HG03378 (cell line): ENCODE data around the gene EEPD1.
"Not testable (repeated sequence)": the region's sequence is repeated elsewhere in the genome, so short reads cannot be mapped to it uniquely, and the experiment has no call there.

Experiments used
- ATAC-seq: cut with Tn5 transposase; IDR thresholded peaks from one replicate; pipeline ENCODE4 v1.9.1; 2021; ENCODE audit warnings: mild to moderate bottlenecking, moderate library complexity; ENCODE audit not compliant: unreplicated experiment

The EEPD1 gene

DNA sequence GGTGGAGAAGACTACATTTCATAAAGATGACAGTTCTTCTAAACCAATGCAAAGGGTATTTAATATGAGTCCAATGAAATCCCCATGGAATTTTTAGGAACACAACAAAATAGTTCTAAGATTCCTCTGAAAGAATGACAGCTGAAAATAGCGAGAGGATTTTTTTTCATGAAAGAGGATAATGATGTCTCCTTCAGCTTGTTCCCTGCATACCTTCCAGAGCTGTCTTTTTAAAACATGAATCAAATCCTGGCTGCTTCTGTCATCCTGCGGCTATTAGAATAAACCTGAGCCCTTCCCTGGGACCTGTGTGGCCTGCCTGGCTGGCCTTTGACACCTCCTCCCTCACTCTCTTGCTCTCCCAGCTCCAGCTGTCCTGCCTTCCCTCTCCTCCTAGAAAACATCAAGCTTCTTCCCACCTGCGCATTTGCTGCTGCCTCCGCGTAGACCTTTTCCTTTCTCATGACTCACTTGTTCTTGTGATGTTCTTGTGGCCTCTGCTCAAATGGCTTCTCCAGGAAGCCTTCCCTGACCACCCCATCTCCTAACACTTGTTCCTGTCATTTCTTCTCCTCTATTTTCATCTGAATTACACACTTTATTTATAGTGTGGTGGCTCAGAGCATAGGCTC, 57.4 kb downstream of the EEPD1 start:
- ATAC-seq, result no peak

DNA sequence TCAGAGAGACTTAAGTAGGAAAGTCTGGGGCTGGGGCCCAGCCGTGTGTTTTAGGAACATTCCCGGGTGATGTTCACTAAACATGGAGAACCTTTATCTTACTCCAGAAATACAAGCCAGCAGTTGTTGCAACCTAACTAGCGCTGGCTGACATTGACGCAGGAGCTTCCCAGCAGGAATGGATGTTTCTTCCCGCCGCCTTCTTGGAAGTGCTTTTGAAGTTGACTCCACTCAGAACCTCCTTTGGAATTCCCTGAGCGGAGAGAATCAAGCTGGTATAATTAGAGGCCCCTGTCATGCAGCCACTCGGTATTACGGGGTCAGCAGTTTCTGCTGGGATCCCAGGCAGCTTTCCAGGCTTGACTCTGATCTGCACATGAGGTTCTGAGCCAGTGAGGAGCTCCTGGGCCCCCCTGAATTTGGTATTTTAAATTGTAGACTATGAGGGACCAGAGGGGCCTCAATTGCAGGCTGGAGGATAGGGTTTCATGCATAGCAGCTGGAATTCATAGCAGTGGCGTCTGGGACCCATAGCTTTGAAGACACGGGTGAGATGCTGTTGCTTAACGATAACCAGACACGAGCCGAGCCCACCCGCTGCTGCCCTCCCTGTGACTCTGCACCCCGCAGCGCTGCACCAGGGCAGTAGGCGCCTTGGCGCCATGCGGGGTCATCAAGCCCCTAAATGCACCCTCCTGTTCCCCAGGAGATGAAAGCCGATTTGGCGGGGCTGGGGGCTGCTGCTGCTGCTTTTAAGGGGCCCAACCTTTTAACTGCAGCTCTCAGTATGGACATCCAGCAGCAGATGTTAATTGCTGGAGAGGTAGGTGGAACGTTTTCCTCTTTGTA, 61.8 kb downstream of the EEPD1 start:
- ATAC-seq, result no peak

DNA sequence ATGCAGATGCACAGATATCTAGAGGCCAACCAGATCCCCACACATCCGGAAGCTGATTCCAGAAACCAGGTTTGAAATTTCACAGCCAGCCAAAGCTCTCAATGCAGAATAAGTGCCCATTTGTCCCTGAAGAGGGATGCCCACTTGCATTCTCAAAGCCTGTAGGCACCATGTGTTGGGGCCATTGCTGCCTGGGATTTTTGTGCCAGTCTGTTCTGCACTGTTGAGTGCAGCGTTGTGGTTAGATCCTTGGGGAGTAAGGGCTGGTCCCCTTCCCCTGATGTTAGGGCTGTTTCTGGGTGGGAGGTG, 62.4 kb downstream of the EEPD1 start:
- ATAC-seq, result no peak

DNA sequence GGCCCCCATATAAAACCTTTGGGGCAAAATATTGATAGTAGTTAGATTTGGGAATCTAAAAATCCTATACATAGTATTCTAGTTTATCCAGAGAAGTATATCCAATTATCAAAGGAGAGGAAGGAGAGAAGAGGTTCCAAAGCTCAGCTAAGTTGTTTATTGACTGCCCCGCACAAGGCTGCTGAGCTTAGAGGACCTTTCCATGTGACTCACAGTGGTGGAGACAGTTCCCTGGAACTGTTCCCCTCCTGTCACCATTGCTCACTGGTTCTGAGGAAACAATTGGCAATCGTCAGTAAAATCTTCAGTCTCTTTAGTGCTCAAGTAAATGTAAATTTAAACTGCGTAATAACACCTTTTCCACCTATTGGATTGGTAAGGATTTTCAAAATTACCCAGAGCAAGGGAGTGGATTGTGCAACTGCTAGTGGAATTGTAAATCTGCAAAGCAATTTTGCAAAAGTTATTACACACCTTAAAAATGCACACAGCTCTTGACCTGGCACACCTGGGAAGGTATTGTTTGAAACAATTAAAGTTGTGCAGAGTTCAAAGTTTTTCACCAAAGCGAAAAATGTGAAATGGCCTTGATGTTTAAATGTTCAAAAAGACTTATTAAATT, 63.1 kb downstream of the EEPD1 start:
- no peak for ATAC-seq

DNA sequence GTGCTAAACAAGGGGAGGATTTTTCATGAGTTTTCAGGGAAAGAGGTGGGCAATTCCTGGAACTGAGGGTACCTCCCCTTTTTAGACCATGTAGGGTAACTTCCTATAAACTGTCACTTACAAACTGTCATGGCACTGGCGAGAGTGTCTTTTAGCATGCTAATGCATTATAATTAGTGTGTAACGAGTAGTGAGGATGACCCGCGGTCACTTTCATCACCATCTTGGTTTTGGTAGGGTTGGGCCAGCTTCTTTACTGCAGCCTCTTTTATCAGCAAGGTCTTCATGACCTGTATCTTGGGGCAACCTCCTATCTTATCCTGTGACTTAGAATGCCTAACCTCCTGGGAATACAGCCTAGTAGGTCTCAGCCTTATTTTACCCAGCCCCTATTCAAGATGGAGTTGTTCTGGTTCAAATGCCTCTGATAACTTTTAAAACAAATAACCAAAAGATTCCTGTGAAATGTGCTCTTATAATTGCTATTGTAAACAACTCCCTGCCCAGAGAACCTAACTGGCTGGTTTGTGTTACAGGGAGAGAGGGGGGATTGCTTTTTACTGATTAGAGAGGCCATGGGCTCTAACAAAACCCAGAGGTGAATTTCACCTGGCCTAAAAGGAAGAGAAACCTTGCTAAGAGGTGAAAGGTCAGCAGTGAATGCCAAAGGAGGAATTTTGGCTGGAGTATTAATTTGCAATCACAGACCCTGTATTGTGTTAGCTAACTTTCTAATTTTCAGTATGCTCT, 64.3 kb downstream of the EEPD1 start:
- no peak for ATAC-seq

DNA sequence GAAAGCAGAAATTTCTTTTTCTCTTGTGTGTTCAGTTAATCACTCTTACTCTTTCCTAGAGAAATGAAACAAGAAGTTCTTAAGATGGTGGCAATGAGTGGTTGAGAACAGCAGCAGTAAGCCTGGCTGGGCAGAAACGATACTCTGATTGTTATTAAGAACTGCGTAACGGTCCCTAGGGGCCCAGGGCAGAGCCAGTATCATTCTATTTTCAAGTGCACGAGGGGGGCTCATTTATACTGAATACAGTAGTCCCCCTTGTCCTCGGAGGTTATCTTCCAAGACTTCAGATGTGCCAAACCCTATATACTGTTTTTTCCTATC, 64.9 kb downstream of the EEPD1 start:
- ATAC-seq, result no peak

DNA sequence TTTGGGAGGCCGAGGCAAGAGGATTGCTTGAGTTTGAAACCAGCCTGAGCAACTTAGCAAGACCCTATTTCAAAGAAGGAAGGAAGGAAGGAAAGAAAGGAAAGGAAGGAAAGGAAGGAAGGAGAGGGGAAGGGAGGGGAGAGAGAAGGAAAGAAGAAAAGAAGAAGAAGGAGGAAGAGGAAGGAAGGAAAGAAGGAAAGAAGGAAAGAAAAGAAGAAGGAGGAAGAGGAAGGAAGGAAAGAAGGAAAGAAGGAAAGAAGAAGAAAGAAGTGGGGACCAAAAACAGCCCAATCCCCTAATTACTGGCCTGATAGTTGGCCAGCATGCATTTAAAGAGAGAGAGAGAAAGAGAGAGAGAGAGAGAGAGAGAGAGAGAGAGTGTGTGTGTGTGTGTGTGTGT, 66.4 kb downstream of the EEPD1 start:
- ATAC-seq, result no peak

DNA sequence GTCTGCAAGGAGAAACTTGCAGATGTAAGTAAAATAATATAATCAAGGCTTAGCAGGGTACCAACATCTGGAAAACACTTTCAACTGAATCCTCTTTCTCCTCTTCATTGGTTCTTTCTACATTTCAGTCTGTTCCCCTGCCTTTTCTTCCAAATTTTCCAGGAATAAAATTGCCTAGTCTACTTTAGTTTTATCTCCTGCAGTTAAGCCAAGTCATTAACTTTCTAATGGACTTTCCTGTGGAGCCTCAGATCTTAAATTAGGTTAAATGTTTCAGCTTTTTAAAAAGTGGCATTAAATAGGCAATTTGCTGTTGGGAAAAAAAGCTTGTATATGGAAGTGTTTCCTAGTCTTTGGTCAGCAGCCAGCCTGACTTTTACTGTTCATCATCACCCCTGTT, 70.8 kb downstream of the EEPD1 start:
- ATAC-seq, result no peak

DNA sequence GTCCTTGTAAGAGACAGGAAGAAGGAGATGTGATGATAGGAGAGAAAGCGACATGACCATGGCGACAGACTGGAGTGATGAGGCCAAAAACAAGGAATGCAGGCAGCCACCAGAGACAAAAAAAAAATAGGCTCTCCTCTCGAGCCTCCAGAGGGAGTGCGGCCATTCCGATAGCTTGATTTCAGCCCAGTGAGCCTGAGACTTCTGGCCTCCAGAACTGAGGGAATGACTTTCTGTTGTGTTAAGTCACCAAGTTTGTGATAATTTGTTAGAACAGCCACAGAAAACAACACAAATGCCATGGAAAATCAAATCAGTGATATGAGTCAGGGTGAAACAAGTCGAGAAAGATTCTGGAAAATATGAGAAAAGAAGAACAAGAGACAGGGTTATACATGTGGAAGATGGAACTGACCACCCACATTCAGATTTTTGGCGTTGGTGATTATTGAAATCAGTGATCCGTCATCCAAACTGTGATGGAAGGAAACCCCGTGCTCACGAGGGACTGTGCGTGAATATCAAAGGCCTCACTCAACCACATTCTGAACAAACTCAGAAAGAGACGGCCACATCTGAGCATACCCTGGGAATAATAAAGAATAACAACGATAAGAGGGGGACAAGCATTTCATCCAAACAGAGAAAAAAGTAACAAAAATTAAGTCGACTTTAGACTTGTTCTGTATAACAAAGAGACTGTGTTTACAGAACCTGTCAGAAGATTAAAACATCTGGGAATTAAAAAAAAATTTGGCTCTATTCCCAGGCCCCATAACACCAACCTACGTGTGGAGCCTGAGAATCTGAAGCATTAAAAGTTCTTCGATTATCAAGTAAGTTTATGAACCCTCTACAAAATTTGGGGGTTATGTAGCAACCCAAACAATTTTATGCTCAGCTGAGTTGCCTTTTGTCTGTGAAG, 72.1 kb downstream of the EEPD1 start:
- ATAC-seq, result no peak

DNA sequence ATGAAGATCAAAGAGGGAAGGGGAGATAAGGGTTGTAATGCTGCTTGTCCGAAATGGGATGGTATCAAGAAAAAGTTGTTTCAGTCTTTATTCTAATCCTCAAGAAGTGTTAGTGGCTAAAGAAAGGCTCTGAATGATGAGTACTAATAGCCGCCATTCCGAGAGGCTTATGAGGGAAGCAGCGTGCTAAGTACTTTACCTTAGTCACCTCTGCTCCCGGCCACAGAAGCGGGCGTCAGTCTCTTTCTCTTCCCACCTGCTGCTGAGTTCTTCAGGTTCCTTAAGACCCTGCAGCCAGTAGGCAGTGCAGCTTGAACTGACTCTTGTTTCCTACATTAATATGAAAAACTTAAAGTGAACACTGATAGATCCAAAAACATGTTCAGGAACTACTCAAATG, 73.1 kb downstream of the EEPD1 start:
- no peak for ATAC-seq

DNA sequence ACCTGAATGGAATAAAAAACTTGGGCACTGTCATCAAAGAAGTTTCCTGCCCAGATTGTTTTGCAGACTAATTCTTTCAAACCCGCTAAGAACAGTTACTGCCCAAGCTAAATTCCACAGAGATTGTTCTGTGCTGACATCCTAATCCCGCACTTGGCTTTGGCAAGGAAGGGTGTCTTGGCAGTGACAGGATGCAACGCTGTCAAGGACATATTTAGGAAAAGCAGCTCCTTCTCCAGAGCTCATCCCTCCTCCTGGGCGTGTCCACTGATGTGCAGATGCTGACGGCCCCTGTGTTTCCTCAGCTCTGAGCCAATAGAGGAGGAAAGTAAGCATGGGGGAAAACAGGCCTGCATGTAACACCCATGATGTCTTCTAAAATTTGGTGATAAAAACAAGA, 74.2 kb downstream of the EEPD1 start:
- ATAC-seq, result no peak

DNA sequence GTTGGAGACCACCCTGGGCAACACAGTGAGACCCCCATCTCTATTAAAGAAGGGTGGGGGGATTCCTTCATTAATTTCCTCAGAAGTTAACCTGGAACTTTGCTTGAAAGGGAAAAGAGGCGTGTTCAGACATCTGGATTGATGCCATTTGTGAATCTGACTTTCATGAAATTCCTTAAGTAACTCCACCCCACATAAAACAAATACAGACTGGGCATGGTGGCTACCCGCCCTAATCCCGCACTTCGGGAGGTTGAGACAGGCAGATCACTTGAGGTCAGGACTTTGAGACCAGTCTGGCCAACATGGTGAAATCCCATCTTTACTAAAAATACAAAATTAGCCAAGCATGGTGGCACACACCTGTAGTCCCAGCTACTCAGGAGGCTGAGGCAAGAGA, 75.0 kb downstream of the EEPD1 start:
- ATAC-seq, result no peak

DNA sequence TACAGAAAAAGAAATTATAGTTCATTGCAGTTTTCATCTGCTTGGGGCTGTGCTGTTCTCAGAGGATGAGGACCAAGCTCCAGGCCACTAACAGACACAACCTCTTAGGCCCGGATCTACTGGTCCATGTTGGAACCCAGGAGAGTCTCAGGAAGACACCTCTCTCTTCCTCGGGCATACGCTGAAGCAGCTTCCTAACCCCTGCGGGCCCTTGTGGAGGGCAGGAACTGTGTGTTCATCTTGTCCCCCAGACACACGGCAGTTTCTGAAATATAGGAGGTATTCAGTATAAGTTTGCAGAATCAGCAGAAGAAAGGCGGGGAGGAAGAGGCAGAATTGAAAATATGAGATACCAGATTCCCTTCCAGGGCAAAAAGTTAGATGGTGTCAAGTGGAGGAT, 78.4 kb downstream of the EEPD1 start:
- no peak for ATAC-seq

DNA sequence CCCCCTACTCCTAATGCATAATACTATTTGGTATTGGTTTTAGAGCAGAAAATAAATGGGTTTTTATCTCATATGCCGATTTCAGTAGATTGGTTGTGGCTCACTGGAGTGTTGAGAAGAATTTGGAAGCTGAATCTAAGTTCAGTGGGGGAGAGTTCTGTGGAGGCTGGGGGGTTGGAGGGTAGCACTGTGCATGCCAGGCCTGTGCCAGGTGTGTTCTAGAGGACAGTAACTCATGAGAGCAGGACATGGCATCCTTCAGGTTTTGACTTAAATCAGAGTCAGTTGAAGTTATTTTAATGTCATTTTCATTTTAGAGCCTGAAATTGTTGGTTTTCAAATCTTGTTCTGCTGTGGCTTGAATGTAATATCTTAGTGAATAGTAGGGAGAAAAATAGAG, 79.5 kb downstream of the EEPD1 start:
- ATAC-seq, result no peak

DNA sequence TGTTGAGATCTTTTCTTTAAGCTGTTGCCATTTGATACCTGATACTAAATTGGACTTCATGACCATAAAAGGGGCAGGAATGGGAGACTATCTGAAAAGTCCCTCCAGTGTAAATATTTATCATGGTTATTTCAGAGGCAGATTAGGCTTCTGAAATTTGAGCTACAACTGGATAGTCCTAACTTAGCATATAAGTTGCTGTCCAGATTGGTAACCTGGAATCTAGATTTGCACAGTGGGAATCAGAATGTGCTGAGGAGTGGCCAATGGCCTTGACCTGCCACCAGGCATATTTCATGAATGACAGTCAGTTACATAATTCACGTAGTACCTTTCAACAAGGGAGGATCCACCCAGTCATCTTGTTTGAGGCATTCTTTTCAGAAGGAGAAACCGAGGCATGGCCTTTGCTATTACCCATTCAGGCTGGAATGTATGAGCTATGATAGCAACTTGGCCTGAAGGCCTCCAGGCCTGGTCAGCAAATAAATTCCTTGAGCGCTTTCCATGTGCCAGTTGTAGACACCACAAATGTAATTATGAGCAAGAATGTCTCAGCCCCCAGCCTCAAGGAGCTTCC, 80.0 kb downstream of the EEPD1 start:
- no peak for ATAC-seq

DNA sequence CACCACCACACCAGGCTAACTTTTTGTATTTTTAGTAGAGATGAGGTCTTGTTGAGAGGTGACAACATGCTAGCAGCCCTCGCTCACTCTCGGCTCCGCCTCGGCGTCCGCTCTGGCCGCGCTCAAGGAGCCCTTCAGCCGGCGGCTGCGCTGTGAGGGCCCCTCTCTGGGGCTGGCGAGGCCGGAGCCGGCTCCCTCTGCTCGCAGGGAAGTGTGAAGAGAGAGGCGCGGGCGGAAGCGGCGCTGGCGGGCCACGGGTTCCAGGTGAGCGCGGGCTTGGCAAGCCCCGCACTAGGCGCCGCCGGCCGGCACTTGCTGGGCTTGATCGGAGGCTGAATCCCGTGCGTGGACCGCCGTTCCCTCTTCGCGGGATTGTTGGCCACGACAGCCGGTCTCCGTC, 83.0 kb downstream of the EEPD1 start:
- no peak for ATAC-seq

DNA sequence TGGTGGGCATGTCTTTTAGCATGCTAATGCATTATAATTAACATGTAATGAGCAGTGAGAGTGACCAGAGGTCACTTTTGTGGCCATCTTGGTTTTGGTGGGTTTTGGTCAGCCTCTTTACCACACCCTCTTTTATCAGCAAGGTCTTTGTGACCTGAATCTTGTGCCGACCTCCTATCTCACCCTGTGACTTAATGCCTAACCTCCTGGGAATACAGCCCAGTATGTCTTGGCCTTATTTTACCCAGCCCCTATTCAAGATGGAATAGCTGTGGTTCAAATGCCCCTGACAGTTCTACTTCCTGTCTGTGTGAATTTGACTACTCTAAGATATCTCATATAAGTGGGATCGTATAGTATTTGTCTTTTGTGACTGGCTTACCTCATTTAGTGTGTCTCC, 85.1 kb downstream of the EEPD1 start:
- ATAC-seq, result no peak

DNA sequence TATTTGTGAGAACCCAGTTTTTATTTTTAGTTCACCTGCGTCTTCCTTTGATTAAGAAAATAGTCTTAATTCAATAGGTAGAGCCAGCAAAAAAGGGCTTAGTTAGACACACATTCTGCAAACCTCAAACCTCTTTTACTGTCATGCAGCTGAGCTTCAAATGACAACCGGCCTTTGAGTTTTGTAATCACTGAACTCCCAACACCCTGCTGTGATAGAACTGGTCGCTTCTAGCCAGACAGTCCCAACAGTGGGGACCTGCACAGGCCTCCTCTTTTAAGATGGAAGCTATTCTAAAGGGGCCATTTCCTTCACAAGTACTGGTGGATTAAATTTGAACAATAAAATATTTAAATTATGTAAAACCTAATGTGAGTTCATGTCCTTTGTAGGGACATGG, 90.3 kb downstream of the EEPD1 start:
- ATAC-seq, result not testable (repeated sequence)

DNA sequence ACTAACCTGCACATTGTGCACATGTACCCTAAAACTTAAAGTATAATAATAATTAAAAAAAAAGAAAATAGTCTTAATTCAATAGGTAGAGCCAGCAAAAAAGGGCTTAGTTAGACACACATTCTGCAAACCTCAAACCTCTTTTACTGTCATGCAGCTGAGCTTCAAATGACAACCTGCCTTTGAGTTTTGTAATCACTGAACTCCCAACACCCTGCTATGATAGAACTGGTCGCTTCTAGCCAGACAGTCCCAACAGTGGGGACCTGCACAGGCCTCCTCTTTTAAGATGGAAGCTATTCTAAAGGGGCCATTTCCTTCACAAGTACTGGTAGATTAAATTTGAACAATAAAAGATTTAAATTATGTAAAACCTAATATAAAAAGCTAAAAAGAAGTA, 90.9 kb downstream of the EEPD1 start:
- not testable (repeated sequence) for ATAC-seq

DNA sequence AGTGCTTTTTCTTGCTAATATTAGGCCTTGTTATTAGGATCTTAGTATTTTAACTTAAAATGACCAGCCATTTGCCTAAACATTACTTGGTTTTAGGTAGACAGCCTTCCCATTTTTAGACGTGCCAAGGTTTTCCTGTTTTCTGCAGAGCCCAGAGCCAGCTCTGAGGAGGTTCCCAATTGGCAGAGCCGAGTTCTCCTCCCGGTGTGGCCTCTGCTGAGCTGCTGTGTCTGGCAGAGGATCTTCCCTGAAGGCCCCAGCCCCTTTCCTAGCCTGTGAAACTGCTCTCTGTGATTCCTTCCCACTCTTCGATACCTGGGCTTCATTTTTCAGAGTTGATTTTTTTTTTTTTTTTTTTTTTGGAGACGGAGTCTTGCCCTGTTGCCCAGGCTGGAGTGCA, 91.4 kb downstream of the EEPD1 start:
- no peak for ATAC-seq
